Adrenal gland (tissue), 5 donors: Measurements from ENCODE around the gene SMIM5.

ENCODE experiments used
- POLR2A ChIP-seq, 2 donors: fragments of 450-650 bp; IDR thresholded peaks; one replicate each; pipeline ENCODE4 v1.6.1; 2017; ENCODE audit warnings: antibody characterized with exemption in 2 of 2, mild to moderate bottlenecking in 2 of 2, moderate library complexity in 1 of 2
- TF ChIP-seq, protein P1 (sequence below), 6 experiments: fragments of 450-650 bp in 4 of 6; fragments of 200-600 bp in 2 of 6; sonication (generic) in 1 of 6; IDR thresholded peaks; 1 replicate in 5 of 6; 2 replicates in 1 of 6; pipeline versions ENCODE4 v1.5.1 to v1.8.0; 2016 to 2021; ENCODE audit warnings: antibody characterized with exemption in 6 of 6, mild to moderate bottlenecking in 2 of 6, moderate library complexity in 1 of 6
- donor health status: DM: no; HTN: no; CAD: no.

- TF ChIP-seq, protein P1, sequence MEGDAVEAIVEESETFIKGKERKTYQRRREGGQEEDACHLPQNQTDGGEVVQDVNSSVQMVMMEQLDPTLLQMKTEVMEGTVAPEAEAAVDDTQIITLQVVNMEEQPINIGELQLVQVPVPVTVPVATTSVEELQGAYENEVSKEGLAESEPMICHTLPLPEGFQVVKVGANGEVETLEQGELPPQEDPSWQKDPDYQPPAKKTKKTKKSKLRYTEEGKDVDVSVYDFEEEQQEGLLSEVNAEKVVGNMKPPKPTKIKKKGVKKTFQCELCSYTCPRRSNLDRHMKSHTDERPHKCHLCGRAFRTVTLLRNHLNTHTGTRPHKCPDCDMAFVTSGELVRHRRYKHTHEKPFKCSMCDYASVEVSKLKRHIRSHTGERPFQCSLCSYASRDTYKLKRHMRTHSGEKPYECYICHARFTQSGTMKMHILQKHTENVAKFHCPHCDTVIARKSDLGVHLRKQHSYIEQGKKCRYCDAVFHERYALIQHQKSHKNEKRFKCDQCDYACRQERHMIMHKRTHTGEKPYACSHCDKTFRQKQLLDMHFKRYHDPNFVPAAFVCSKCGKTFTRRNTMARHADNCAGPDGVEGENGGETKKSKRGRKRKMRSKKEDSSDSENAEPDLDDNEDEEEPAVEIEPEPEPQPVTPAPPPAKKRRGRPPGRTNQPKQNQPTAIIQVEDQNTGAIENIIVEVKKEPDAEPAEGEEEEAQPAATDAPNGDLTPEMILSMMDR (IDR thresholded peaks at IDR 0.05) = no peak
- no peak for TF ChIP-seq POLR2A (IDR thresholded peaks at IDR 0.05)
Measured at GRCh38 chr17:75607086-75607485, 26.1 kb upstream of the SMIM5 start.
